GM19324 (cell line): ENCODE measurements around the gene CAMK4.
"Not testable (repeated sequence)": the region's sequence is repeated elsewhere in the genome, so short reads cannot be mapped to it uniquely, and the experiment has no call there.

Source experiments
- ATAC-seq: cut with Tn5 transposase; IDR thresholded peaks from one replicate; pipeline ENCODE4 v1.9.1; 2021; ENCODE audit warnings: mild to moderate bottlenecking, moderate library complexity; ENCODE audit not compliant: unreplicated experiment, low FRiP score

CAMK4 gene

GRCh38 chr5:111252799-111253545 lies 28.8 kb downstream of the CAMK4 start:
- peak; percentile 82 for ATAC-seq

DNA sequence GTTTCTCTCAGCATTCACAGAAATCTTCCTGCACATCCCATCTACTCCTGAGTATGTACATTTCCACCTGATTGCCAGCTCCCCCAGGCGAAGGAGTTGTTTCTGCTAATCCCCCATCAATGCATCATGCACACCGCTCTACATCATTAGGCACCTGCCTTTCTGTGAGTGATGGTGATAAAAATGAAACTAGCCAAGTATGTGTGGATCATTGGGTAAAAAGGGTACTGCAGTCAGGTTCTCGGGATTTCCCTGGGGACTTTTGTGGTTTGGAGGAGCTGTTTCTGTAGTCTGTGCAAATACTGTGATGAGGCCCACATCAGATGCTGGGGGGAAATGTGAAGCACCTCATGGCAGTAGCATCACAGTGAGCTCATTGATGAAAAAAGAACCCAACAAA lies 30.4 kb downstream of the CAMK4 start:
- peak; percentile 64 for ATAC-seq

- ATAC-seq = no peak
Observed at GRCh38 chr5:111255169-111255568, 31.0 kb downstream of the CAMK4 start.

DNA sequence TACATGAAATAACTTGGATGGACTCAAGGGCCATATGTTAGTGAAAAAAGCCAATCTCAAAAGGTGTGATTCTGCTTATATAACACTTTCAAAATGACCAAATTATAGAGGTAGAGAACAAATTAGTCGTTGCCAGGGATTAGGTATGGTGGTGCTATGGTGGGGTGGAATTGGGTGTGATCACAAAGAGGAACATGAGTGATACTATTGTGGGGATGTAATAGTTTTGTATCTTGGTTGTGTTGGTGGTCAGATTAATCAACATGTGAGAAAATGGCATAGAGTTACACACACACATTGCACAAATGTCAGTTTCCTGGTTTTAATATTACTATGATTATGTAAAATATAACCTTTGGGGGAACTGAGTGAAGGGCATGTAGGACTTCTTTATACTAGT lies 31.9 kb downstream of the CAMK4 start:
- no peak for ATAC-seq

- ATAC-seq = not testable (repeated sequence)
Observed at GRCh38 chr5:111257610-111258009, 33.4 kb downstream of the CAMK4 start.

DNA sequence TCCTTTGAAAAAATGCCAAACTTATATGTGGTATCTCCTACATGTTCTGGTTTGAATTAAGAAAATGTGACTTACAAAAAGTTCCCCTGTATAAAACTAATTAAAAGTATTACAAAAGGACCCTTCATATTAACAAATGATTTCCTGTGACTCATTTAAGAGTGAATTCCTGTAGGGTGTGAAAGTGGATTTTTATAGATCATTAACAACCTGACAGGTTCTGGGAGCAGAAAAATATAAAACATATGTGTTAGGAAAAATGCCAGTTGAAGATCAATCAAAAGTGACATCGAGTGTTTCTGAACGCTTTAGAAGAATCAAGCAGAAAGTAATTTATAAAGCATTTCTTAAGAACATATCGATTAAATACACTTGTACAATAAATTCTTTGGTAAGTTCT lies 35.5 kb downstream of the CAMK4 start:
- ATAC-seq = no peak

DNA sequence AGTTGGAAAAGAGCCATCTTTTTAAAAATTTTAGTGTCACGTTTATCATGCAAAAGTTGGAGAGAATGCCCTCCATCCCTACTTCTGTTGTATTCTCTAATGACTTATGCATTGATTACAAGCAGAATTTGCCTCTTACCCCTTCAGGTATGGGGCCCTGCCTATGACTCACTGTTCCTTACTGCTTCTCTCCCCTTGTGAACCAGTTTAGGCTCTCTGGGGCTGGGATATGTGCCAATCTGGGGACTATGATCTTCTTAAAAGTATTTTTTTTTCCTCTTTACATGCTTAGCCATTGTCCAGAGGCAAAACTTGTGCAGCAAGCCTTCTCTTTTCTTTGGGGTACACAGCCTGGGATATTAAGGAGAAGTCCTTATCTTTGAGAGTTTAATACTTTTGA lies 37.4 kb downstream of the CAMK4 start:
- no peak for ATAC-seq

GRCh38 chr5:111262153-111262552 lies 38.0 kb downstream of the CAMK4 start:
- ATAC-seq = no peak

- ATAC-seq = no peak
Observed at GRCh38 chr5:111262815-111263214, 38.6 kb downstream of the CAMK4 start.

- no peak for ATAC-seq
Observed at GRCh38 chr5:111266491-111266890, 42.3 kb downstream of the CAMK4 start.

DNA sequence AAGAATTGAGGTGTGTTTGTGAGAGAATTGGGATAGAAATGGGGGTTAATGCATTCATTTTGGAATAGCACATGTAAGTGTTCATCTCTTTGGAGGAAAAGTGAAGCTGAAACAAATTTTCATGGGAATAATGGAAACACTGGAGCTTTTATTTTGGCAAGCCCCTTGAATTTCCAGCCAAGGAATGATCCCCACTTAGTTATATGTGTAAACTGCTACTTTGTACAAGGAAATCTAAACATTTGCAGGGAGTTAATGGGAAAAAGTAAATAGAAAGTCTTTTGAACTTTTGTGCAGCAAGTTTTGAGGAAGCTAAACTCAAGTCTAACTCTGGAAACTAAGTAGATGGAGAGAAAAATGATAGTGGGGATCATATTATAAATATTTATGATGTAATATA lies 44.1 kb downstream of the CAMK4 start:
- no peak for ATAC-seq

GRCh38 chr5:111271885-111272284 lies 47.7 kb downstream of the CAMK4 start:
- no peak for ATAC-seq

DNA sequence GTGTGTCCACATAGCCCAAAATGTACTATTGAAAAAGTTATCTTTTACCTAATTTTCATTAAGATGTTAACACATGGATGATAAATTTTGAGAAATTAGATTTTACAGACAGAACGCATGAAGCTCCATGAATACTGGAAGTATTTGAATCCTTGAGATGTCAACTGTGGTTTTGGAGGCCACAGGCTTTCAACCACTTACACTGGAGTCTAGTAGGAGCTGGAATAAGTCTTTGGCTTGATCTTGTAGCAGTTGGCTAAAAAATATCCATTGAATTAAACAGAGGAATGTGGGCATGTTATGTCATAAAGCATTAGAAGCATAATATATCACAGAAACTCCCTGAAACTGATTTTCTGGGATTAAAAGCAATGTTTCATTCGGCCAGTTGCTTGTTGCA lies 52.9 kb downstream of the CAMK4 start:
- ATAC-seq = no peak

GRCh38 chr5:111278858-111279504 lies 54.8 kb downstream of the CAMK4 start:
- ATAC-seq = peak; percentile 79

DNA sequence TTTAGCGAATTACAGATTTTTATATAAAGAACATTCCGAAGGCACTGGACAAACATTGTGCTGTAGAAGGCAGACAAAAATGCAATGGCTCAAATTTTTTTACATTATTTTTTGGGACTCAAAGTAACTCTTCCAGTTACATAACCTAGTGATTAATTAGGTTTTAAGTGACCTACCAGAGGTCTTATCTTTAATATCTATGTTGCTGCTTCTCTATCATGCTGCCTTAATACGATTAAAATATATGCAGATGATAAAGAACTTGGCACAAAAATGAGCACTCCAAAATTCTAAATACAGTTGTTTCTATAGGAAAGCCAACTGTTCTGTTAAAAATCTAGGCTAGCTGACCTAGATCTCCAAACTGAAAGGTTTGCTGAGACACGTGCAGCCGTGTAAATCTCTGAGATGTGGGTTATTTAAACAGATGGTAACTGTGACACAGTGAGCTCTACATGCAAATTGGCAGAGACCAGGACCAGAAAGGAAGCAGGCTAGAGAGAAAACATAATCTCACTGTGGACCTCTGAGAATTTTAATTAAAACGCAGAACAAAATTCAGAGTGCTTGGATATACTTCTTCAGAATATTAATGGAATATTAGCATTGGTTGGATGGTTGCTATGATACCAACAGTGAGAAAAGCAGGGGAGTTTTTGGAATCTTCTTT lies 56.2 kb downstream of the CAMK4 start:
- ATAC-seq = peak; percentile 69

GRCh38 chr5:111282798-111283197 lies 58.6 kb downstream of the CAMK4 start:
- no peak for ATAC-seq

DNA sequence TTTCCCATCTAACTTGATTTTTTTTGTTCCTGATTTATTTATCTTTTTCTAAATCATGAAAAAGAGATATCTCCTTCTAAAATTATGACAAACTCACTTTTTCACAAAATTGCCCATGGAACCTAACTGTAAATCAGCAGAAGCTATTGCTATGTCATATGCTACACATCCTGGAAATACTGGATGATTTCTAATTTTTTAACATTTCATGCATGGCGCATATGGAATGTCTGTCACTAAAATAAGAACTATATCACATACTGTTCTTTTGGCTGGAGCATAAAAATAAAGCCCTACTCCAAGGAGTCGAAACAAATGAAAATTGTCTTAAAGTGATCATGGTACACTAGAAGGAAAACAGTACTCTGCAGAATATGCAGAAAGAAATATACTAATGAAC lies 60.6 kb downstream of the CAMK4 start:
- no peak for ATAC-seq

DNA sequence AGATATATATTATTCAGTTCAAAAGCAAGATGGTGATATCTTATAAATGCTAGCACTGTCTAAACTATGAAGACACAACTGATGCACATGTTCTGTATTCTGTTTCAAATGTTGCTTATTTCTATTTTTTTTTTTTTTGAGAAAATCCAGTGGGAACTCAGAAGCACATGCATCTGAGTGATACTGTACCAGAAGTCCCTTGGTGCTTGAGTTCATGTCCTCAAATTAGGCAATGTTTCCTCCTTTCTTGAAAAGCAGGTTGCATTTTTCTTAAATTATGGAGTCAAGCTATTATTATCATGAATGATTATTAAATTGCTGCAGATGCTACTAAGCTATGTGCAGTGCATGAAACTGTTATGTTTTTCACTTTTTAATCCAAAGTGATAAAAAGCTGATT lies 70.4 kb downstream of the CAMK4 start:
- no peak for ATAC-seq

DNA sequence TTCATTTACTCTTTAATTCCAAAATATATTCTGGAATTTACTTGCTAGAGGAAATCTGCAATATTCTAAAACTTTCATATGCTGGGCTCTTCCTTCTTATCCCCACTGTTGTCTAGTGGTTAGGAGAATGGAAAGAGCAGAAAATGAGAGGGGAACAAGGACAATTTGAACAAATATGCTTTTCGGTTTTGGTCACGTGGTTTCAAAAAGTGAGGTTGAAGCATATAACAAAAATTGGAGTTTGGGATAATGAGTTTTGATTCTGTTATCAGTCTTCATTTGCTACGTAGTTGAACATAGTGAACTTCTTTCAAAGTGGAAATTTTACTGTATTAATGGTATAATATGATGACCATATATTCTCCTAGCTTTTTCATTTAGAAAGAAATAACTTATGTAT lies 71.5 kb downstream of the CAMK4 start:
- ATAC-seq = no peak

GRCh38 chr5:111296570-111296969 lies 72.4 kb downstream of the CAMK4 start:
- ATAC-seq = no peak

- no peak for ATAC-seq
Observed at GRCh38 chr5:111299067-111299481, 74.9 kb downstream of the CAMK4 start.
